K562 (cell line): Measurements from ENCODE around the gene CD276. TPM values are rescaled to one million over a fixed set of nuclear protein-coding genes. Genes with fewer than 3 reads are reported as not detected.

ENCODE experiments used
- ATAC-seq: fragments of 200-7000 bp; cut with Tn5 transposase; 3 replicates; pipeline ENCODE4 v1.9.1; 2020; ENCODE audit warnings: moderate library complexity
- BruUV-seq: library from RNA; stranded (reverse); fragments of 400-500 nt; replicated peaks from 2 replicates; lab custom pipeline; 2021; lab: Mats Ljungman, UMichigan
- CTCF ChIA-PET: fragments of 300-600 bp; formaldehyde crosslinking; extraction: SDS; loops from one replicate; lab custom pipeline; 2021; ENCODE audit warnings: low intra/inter-chr PET ratio; lab: Yijun Ruan, JAX
- POLR2A ChIA-PET: fragments of 300-600, 350-650 bp; sonication (Branson Sonifier 250); formaldehyde crosslinking; extraction: SDS; loops from one replicate; lab custom pipeline; 2021; ENCODE audit warnings: antibody characterized with exemption, inconsistent platforms; lab: Yijun Ruan, JAX
- DNase-seq, 4 experiments: peaks; one replicate each; pipeline versions ENCODE4 v3.0.0 to v3.0.0-alpha.2; 2011 to 2018; ENCODE audit warnings: low spot score in 3 of 4, mixed read lengths in 3 of 4; ENCODE audit errors: extremely low read depth in 1 of 4
- FAIRE-seq: peaks from 2 replicates; lab custom pipeline; 2011; peaks lifted over from hg19 to GRCh38; lab: Jason Lieb, UNC
- H2AFZ ChIP-seq: 2 replicates; pipeline ENCODE4 v1.6.0; 2011; ENCODE audit warnings: low read depth, low read length, control low read depth, inconsistent platforms
- H3K27ac ChIP-seq: fragments of 200-600 bp; 3 replicates; pipeline ENCODE4 v1.8.0; 2011; ENCODE audit warnings: low read depth, mild to moderate bottlenecking, control low read depth, inconsistent platforms, low read length, moderate library complexity, mixed read lengths; ENCODE audit errors: extremely low read depth
- H3K27me3 ChIP-seq, 2 experiments: fragments of 300-600 bp in 1 of 2; 2 replicates in 1 of 2; 3 replicates in 1 of 2; pipeline versions ENCODE4 v1.6.0 to v1.8.0; 2011; ENCODE audit warnings: inconsistent platforms in 2 of 2, low read length in 2 of 2, mild to moderate bottlenecking in 1 of 2, mixed read lengths in 1 of 2, moderate library complexity in 1 of 2; ENCODE audit not compliant: control insufficient read depth in 2 of 2, insufficient read depth in 2 of 2
- H3K36me3 ChIP-seq: fragments of 300-600 bp; 3 replicates; pipeline ENCODE4 v1.8.0; 2011; ENCODE audit warnings: mild to moderate bottlenecking, low read length, inconsistent platforms; ENCODE audit not compliant: control insufficient read depth, insufficient read depth
- H3K4me1 ChIP-seq, 2 experiments: fragments of 200-600 bp in 1 of 2; replicated peaks in 1 of 2; 2 replicates in 1 of 2; 3 replicates in 1 of 2; pipeline versions ENCODE4 v1.5.1 to v1.8.0; 2011; ENCODE audit warnings: inconsistent platforms in 2 of 2, low read length in 2 of 2, mild to moderate bottlenecking in 1 of 2, mixed read lengths in 1 of 2, moderate library complexity in 1 of 2; ENCODE audit not compliant: control insufficient read depth in 2 of 2, insufficient read depth in 2 of 2
- H3K4me2 ChIP-seq: 2 replicates; pipeline ENCODE4 v1.6.1; 2011; ENCODE audit warnings: low read length, control low read depth, inconsistent platforms, mixed read lengths; ENCODE audit not compliant: insufficient read depth
- H3K4me3 ChIP-seq: fragments of 200-600 bp; sonication (generic), shearing (Covaris generic); 2 replicates; pipeline ENCODE4 v1.5.1; 2016; ENCODE audit warnings: control low read depth, inconsistent platforms
- H3K79me2 ChIP-seq: fragments of 200-600 bp; 3 replicates; pipeline ENCODE4 v1.8.0; 2011; ENCODE audit warnings: low read length, inconsistent platforms; ENCODE audit not compliant: control insufficient read depth, insufficient read depth
- H3K9ac ChIP-seq, 2 experiments: 2 replicates each; pipeline versions ENCODE4 v1.6.0 to v1.6.1; 2011; ENCODE audit warnings: low read depth in 2 of 2, low read length in 2 of 2, control low read depth in 1 of 2, inconsistent platforms in 1 of 2, mild to moderate bottlenecking in 1 of 2, mixed read lengths in 1 of 2; ENCODE audit not compliant: insufficient read depth in 1 of 2
- H3K9me1 ChIP-seq: one replicate; pipeline ENCODE4 v1.6.0; 2011; ENCODE audit warnings: inconsistent platforms, mild to moderate bottlenecking, low read length, moderate library complexity; ENCODE audit not compliant: control insufficient read depth, insufficient read depth
- H3K9me3 ChIP-seq: replicated peaks from 2 replicates; pipeline ENCODE4 v1.5.1; 2011; ENCODE audit warnings: low read depth, low read length, inconsistent platforms; ENCODE audit not compliant: control insufficient read depth, insufficient read depth
- H4K20me1 ChIP-seq: replicated peaks from 2 replicates; pipeline ENCODE4 v1.6.1; 2011; ENCODE audit warnings: low read length, inconsistent platforms, mixed read lengths; ENCODE audit not compliant: control insufficient read depth, insufficient read depth
- ESRRA ChIP-seq: fragments of 450-650 bp; IDR thresholded peaks from 2 replicates; pipeline ENCODE4 v1.6.1; 2014; ENCODE audit warnings: low read depth, mild to moderate bottlenecking, moderate library complexity, borderline replicate concordance
- ZNF146 ChIP-seq: IDR thresholded peaks from one replicate; pipeline ENCODE4 v1.6.1; 2018; ENCODE audit warnings: missing compliant biosample characterization; ENCODE audit not compliant: unreplicated experiment
- ZNF75A ChIP-seq: fragments of 450-650 bp; formaldehyde crosslinking; IDR thresholded peaks from 2 replicates; pipeline ENCODE4 v1.4.0; 2020; ENCODE audit warnings: mild to moderate bottlenecking
- WGBS: fragments of 100-300 bp; shearing (Covaris generic); methylation state at CpG from one replicate; pipeline ENCODE4 v1.1.6; 2016; ENCODE audit warnings: low coverage, mixed read lengths; ENCODE audit not compliant: insufficient coverage; ENCODE audit errors: missing lambda C conversion rate; 5-methylcytosine and 5-hydroxymethylcytosine counted together
- in situ Hi-C: fragments of 300-500 bp; cut with MboI; formaldehyde crosslinking; loops from 4 replicates; pipeline ENCODE4 v1.15.0; 2018; ENCODE audit warnings: inconsistent platforms, mixed read lengths
- intact Hi-C: fragments of 100-400 bp; cut with micrococcal nuclease; formaldehyde crosslinking; loops from 2 replicates; pipeline ENCODE4 v1.14.2; 2022
- polyA plus RNA-seq, 8 experiments: library from polyadenylated mRNA; depleted of rRNA in 4 of 8; stranded (reverse) in 5 of 8; unstranded in 3 of 8; fragments of >200 nt; fragmentation: Nextera tagmentation in 2 of 8; fragmentation: Illumina TruSeq in 1 of 8; extraction: Ambion mirVana in 2 of 8; extraction: Trizol in 1 of 8; gene quantifications; 2 replicates each; pipeline versions ENCODE4 v1.2.1 to v1.2.3, GENCODE V29; 2011 to 2014; ENCODE audit warnings: inconsistent platforms in 1 of 8, missing spikeins in 1 of 8
- total RNA-seq, 7 experiments: library from RNA; depleted of rRNA in 6 of 7; stranded (reverse); fragments of >200 nt in 6 of 7; fragmentation: Illumina TruSeq in 2 of 7; extraction: Trizol in 2 of 7; gene quantifications; 2 replicates each; pipeline versions ENCODE4 v1.2.1 to v1.2.3, GENCODE V29; 2011 to 2021; ENCODE audit warnings: low replicate concordance in 1 of 7
- TF ChIP-seq, protein P1 (sequence below): fragments of 250-450 bp; sonication (Bioruptor Pico); IDR thresholded peaks from 2 replicates; pipeline ENCODE4 v1.8.0; 2022; ENCODE audit warnings: inconsistent platforms
- TF ChIP-seq, protein P2 (sequence below), 2 experiments: fragments of 450-650 bp; conservative IDR thresholded peaks; 2 replicates each; pipeline ENCODE4 v1.6.1; 2017; ENCODE audit warnings: mild to moderate bottlenecking in 2 of 2, moderate library complexity in 2 of 2

CD276 gene
- total and polyA plus RNA-seq, 9 of the 15 experiments (the other 6 are each of a cell fraction or from before 2014, with no cell fraction given), result 0.11 to 3.6 (median 2.3) TPM

DNA sequence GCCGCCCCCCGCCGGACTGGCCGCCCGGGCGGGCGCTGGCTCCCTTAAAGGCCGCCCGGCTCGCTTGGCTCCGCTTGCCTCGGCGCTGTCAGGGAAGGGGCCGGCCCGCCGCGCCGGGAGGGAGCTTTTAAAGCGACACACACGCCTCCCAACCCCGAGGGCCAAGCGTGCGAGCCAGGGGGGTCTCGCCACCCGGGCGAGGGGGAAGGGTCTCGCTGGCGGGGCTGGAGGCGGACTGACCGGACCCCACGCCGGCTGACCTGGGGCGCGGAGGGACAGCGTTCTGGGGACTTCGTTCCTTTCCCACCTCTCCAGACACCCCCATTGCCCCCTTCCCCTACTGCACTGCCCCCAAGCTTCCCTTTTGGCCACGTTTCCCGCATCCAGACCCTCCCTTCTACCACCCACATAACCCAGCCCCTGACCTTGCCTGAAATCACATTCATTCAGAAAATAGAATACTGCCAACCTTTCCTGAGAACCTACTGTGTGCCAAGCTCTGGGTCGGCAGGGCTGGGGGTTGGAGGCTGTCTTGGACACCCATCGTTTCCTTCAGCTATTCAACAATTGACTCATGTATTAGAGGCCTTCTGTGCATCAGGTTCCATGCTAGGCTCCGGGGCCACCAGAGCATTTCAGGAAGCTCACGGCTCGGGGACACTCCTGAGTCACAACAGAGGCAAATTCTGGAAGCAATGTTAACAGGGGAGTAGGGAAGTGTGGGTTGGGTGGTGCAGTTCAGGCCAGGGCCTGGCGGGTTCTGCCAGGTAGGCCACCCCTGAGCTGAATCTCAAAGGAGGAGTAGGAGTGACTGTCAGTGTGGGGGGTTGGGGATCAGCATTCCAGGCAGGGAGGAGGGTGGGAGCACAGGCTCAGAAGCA lies 69.3 kb downstream of the CD276 start, which contains the start of gene INSYN1:
Gene INSYN1 (minus strand): TSS at position 102 of the 881 bp plus-strand sequence. CDS start 2,221 bp downstream, outside the sequence.
- no TSS peak for BruUV-seq
- no peak for FAIRE-seq
- H2AFZ ChIP-seq, result no peak within 1 kb of the TSS
- ChIA-PET CTCF (no interaction called here), POLR2A (no interaction called here)
- no peaks in the 10 kb centered on the region for H3K79me2 ChIP-seq
- H3K36me3 ChIP-seq, result no peaks in the 10 kb centered on the region
- no peak within 1 kb of the TSS for H3K27ac ChIP-seq
- H3K4me2 ChIP-seq, result no peak within 1 kb of the TSS
- WGBS, result 8% methylated on average over 26 of the region's 44 CpGs
- intact Hi-C loops, result no loop called here
- H3K9ac ChIP-seq, result no peak within 1 kb of the TSS
- in situ Hi-C loops, result no loop called here
- H3K9me1 ChIP-seq, result no peaks in the 10 kb centered on the region
- peaks cover 0 to 8% of the 10 kb centered on the region in 2 experiments; a peak in 2 of 5 replicates for H3K4me1 ChIP-seq
- no peak for DNase-seq
- TF ChIP-seq ZNF146 (CRISPR knock-in tag) (no peak), ZNF75A (no peak), ESRRA (no peak)
- TF ChIP-seq, protein P1, sequence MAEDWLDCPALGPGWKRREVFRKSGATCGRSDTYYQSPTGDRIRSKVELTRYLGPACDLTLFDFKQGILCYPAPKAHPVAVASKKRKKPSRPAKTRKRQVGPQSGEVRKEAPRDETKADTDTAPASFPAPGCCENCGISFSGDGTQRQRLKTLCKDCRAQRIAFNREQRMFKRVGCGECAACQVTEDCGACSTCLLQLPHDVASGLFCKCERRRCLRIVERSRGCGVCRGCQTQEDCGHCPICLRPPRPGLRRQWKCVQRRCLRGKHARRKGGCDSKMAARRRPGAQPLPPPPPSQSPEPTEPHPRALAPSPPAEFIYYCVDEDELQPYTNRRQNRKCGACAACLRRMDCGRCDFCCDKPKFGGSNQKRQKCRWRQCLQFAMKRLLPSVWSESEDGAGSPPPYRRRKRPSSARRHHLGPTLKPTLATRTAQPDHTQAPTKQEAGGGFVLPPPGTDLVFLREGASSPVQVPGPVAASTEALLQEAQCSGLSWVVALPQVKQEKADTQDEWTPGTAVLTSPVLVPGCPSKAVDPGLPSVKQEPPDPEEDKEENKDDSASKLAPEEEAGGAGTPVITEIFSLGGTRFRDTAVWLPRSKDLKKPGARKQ, result no peak
- TF ChIP-seq, protein P2, sequence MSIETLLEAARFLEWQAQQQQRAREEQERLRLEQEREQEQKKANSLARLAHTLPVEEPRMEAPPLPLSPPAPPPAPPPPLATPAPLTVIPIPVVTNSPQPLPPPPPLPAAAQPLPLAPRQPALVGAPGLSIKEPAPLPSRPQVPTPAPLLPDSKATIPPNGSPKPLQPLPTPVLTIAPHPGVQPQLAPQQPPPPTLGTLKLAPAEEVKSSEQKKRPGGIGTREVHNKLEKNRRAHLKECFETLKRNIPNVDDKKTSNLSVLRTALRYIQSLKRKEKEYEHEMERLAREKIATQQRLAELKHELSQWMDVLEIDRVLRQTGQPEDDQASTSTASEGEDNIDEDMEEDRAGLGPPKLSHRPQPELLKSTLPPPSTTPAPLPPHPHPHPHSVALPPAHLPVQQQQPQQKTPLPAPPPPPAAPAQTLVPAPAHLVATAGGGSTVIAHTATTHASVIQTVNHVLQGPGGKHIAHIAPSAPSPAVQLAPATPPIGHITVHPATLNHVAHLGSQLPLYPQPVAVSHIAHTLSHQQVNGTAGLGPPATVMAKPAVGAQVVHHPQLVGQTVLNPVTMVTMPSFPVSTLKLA (conservative IDR thresholded peaks at IDR 0.05), result no peak
- H3K9me3 ChIP-seq, result no peaks in the 10 kb centered on the region
- no peak; the same call in 2 of the 3 replicates for ATAC-seq
- H3K4me3 ChIP-seq, result no peak within 1 kb of the TSS
- H4K20me1 ChIP-seq, result peaks cover 11% of the 10 kb centered on the region
- H3K27me3 ChIP-seq, result peaks cover 14 to 52% of the 10 kb centered on the region in 2 experiments; a peak in 4 of 5 replicates
